Retinal pigment epithelial cell (primary cell): Measurements from ENCODE around the gene RNF225.

Experiments
- DNase-seq: peaks from one replicate; pipeline ENCODE4 v3.0.0-alpha.2; 2010; ENCODE audit warnings: low read depth
- H3K4me3 ChIP-seq: 2 replicates; pipeline ENCODE4 v1.5.1; 2011; ENCODE audit warnings: mild to moderate bottlenecking, low read length, control low read depth, moderate library complexity
- CTCF ChIP-seq: conservative IDR thresholded peaks from 2 replicates; pipeline ENCODE4 v1.5.1; 2011; ENCODE audit warnings: low read depth, low read length, control low read depth, inconsistent platforms

The RNF225 gene

GRCh38 chr19:58409010-58409790 lies 13.7 kb downstream of the RNF225 start:
- no peak for TF ChIP-seq CTCF
- H3K4me3 ChIP-seq: peak overlapping the region; percentile 88
- DNase-seq: no peak

- no peak overlapping the region for H3K4me3 ChIP-seq
- DNase-seq: no peak
- TF ChIP-seq CTCF: no peak
Observed at GRCh38 chr19:58416604-58417003, 21.1 kb downstream of the RNF225 start.

GRCh38 chr19:58417071-58417470 lies 21.6 kb downstream of the RNF225 start:
- TF ChIP-seq CTCF: no peak
- no peak for DNase-seq
- H3K4me3 ChIP-seq: no peak overlapping the region

GRCh38 chr19:58428617-58429016 lies 33.2 kb downstream of the RNF225 start:
- H3K4me3 ChIP-seq: no peak overlapping the region
- DNase-seq: no peak
- TF ChIP-seq CTCF: no peak

GRCh38 chr19:58429745-58430144 lies 34.3 kb downstream of the RNF225 start:
- H3K4me3 ChIP-seq: no peak overlapping the region
- TF ChIP-seq CTCF: no peak
- DNase-seq: no peak

GRCh38 chr19:58434217-58434616 lies 38.8 kb downstream of the RNF225 start:
- no peak for DNase-seq

More at GRCh38 chr19:58434217-58434616, 38.8 kb downstream of the RNF225 start:
- no peak overlapping the region for H3K4me3 ChIP-seq
- no peak for TF ChIP-seq CTCF
